Measurements from ENCODE around the gene LNP1. TPM values are rescaled to one million over a fixed set of nuclear protein-coding genes. Genes with fewer than 3 reads are reported as not detected.

Gene LNP1
- total RNA-seq, 2 donors from 2014 or later, result 4.3 to 7.9 TPM

DNA sequence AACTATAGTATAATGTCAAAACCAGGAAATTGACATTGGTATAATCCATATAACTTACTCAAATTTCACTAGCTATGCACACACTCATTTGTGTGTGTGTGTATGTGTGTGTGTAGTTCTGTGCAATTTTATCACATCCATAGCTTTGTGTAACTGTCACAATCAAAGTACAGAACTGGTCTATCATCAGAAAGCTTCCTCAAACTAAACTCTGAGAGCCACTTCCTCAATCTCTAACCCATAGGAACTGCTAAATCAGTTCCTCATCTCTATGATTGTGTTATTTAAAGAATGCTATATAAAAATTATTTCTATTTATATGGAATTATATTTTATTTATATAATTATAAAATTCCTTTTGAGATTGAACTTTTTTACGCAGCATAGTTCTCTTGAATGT lies 18.1 kb downstream of the LNP1 start:
- DNase-seq, result no peak
- H3K4me1 Mint-ChIP-seq, result peaks cover 15% of the 10 kb centered on the region
- H3K4me3 ChIP-seq (ENCODE audit: low read length), result no peak overlapping the region
- peaks cover 4% of the 10 kb centered on the region for H3K36me3 Mint-ChIP-seq (ENCODE audit: low read depth)
- peaks cover 4% of the 10 kb centered on the region for H3K36me3 ChIP-seq (ENCODE audit: control insufficient read depth, insufficient read depth, low read length)
- no peak overlapping the region for H3K4me3 Mint-ChIP-seq
- no peak overlapping the region for H3K9ac ChIP-seq (ENCODE audit: extremely low read depth, low read length, poor library complexity, severe bottlenecking)
- no peak overlapping the region for H3K27ac ChIP-seq (ENCODE audit: low read depth, low read length)
- H3K4me1 ChIP-seq (ENCODE audit: control insufficient read depth, insufficient read depth, low read length), result peaks cover 5% of the 10 kb centered on the region
- 96% methylated on average over 1 of the region's 1 CpG; no CpG with 5 or more reads in 1 of the 2 experiments for WGBS, 2 experiments (ENCODE audit: insufficient coverage in 1 of 2, insufficient read length in 1 of 2)
- no peaks in the 10 kb centered on the region for H3K27me3 ChIP-seq (ENCODE audit: control insufficient read depth, insufficient read depth, low read length, poor library complexity, severe bottlenecking)
- H3K9me3 ChIP-seq (ENCODE audit: control insufficient read depth, low read length), result peaks cover 8% of the 10 kb centered on the region
- TF ChIP-seq, protein P1, sequence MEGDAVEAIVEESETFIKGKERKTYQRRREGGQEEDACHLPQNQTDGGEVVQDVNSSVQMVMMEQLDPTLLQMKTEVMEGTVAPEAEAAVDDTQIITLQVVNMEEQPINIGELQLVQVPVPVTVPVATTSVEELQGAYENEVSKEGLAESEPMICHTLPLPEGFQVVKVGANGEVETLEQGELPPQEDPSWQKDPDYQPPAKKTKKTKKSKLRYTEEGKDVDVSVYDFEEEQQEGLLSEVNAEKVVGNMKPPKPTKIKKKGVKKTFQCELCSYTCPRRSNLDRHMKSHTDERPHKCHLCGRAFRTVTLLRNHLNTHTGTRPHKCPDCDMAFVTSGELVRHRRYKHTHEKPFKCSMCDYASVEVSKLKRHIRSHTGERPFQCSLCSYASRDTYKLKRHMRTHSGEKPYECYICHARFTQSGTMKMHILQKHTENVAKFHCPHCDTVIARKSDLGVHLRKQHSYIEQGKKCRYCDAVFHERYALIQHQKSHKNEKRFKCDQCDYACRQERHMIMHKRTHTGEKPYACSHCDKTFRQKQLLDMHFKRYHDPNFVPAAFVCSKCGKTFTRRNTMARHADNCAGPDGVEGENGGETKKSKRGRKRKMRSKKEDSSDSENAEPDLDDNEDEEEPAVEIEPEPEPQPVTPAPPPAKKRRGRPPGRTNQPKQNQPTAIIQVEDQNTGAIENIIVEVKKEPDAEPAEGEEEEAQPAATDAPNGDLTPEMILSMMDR (conservative IDR thresholded peaks at IDR 0.05), result no peak
- no peaks in the 10 kb centered on the region for H3K9me3 Mint-ChIP-seq
- no peaks in the 10 kb centered on the region for H3K27me3 Mint-ChIP-seq (ENCODE audit: insufficient read depth)
- no peak overlapping the region for H3K27ac Mint-ChIP-seq

DNA sequence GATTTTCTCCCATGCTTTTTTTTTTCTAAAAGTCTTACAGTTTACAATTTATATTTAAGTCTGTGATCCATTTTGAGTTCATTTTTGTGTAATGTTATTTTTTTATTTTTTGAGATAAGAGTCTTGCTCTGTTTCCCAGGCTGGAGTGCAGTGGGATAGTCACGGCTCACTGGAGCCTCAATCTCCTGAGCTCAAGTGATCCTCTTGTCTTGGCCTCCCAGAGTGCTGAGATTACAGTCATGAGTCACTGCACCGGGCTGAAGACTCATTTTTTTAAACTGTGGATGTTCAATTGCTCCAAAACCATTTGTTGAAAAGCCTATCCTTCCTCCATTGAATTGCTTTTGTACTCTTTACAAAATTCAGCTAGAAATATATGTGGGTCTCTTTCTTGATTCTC lies 19.5 kb downstream of the LNP1 start:
- no peaks in the 10 kb centered on the region for H3K27me3 ChIP-seq (ENCODE audit: control insufficient read depth, insufficient read depth, low read length, poor library complexity, severe bottlenecking)
- H3K27ac ChIP-seq (ENCODE audit: low read depth, low read length), result no peak overlapping the region
- WGBS, 2 experiments (ENCODE audit: insufficient coverage in 1 of 2, insufficient read length in 1 of 2), result 88 to 90% methylated on average over 2 of the region's 2 CpGs
- no peak for DNase-seq
- TF ChIP-seq, protein P1 (conservative IDR thresholded peaks at IDR 0.05), result no peak
- no peak overlapping the region for H3K4me3 ChIP-seq (ENCODE audit: low read length)
- Mint-ChIP-seq H3K9me3 (no peaks in the 10 kb centered on the region), H3K27me3 (ENCODE audit: insufficient read depth) (no peaks in the 10 kb centered on the region), H3K4me1 (peaks cover 17% of the 10 kb centered on the region), H3K36me3 (ENCODE audit: low read depth) (peaks cover 4% of the 10 kb centered on the region), H3K27ac (no peak overlapping the region), H3K4me3 (no peak overlapping the region)
- peaks cover 9% of the 10 kb centered on the region for H3K4me1 ChIP-seq (ENCODE audit: control insufficient read depth, insufficient read depth, low read length)
- peaks cover 8% of the 10 kb centered on the region for H3K9me3 ChIP-seq (ENCODE audit: control insufficient read depth, low read length)
- peaks cover 4% of the 10 kb centered on the region for H3K36me3 ChIP-seq (ENCODE audit: control insufficient read depth, insufficient read depth, low read length)
- no peak overlapping the region for H3K9ac ChIP-seq (ENCODE audit: extremely low read depth, low read length, poor library complexity, severe bottlenecking)

DNA sequence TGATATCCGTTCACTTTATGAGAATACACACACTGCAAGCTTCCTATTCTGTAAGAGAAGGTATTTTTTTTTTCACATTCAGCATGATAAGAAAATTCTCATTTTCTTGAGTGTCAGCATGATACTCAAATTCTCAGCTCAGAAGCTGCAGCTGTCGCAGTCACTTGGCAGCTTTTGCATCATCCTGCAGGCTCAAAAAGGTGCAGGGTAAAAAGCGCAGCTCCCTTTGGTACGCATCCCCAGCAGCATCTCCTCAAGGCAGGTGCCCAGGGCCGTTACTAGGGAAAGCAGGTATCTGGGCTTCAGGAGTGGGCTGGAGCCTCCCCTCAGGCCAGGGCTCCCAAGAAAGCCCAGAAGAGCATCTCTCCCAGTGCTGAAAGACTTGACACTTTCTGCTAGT lies 22.3 kb downstream of the LNP1 start:
- no peaks in the 10 kb centered on the region for H3K9me3 Mint-ChIP-seq
- no peak overlapping the region for H3K9ac ChIP-seq (ENCODE audit: extremely low read depth, low read length, poor library complexity, severe bottlenecking)
- no peak overlapping the region for H3K4me3 Mint-ChIP-seq
- no peak overlapping the region for H3K27ac Mint-ChIP-seq
- 92 to 97% methylated on average over 4 to 5 of the region's 5 CpGs for WGBS, 2 experiments (ENCODE audit: insufficient coverage in 1 of 2, insufficient read length in 1 of 2)
- H3K27ac ChIP-seq (ENCODE audit: low read depth, low read length), result no peak overlapping the region
- H3K9me3 ChIP-seq (ENCODE audit: control insufficient read depth, low read length), result peaks cover 8% of the 10 kb centered on the region
- peaks cover 8% of the 10 kb centered on the region for H3K4me1 ChIP-seq (ENCODE audit: control insufficient read depth, insufficient read depth, low read length)
- DNase-seq, result no peak
- H3K36me3 ChIP-seq (ENCODE audit: control insufficient read depth, insufficient read depth, low read length), result no peaks in the 10 kb centered on the region
- no peaks in the 10 kb centered on the region for H3K27me3 Mint-ChIP-seq (ENCODE audit: insufficient read depth)
- peaks cover 4% of the 10 kb centered on the region for H3K36me3 Mint-ChIP-seq (ENCODE audit: low read depth)
- TF ChIP-seq, protein P1 (conservative IDR thresholded peaks at IDR 0.05), result no peak
- no peaks in the 10 kb centered on the region for H3K27me3 ChIP-seq (ENCODE audit: control insufficient read depth, insufficient read depth, low read length, poor library complexity, severe bottlenecking)
- peaks cover 12% of the 10 kb centered on the region for H3K4me1 Mint-ChIP-seq
- no peak overlapping the region for H3K4me3 ChIP-seq (ENCODE audit: low read length)

Measured in endodermal cell (in vitro differentiated cells).